H1 (cell line): ENCODE measurements around the gene ANO2. TPM values are rescaled to one million over a fixed set of nuclear protein-coding genes. Genes with fewer than 3 reads are reported as not detected.

Experiments
- CTCF ChIA-PET: fragments of 300-600 bp; sonication (Branson Sonifier 250); formaldehyde crosslinking; loops from one replicate; lab custom pipeline; 2021; ENCODE audit not compliant: partially characterized antibody; lab: Charles Lee
- POLR2A ChIA-PET: fragments of 300-600 bp; sonication (Branson Sonifier 250); formaldehyde crosslinking; loops from one replicate; lab custom pipeline; 2021; ENCODE audit warnings: inconsistent platforms; ENCODE audit not compliant: partially characterized antibody; lab: Charles Lee
- DNase-seq, 2 experiments: peaks; one replicate each; pipeline versions ENCODE4 v3.0.0 to v3.0.0-alpha.2; 2010 to 2022; ENCODE audit warnings: low spot score in 2 of 2, low read depth in 1 of 2, mixed read lengths in 1 of 2
- FAIRE-seq: peaks from 2 replicates; lab custom pipeline; 2011; peaks lifted over from hg19 to GRCh38; lab: Jason Lieb, UNC
- H2AFZ ChIP-seq: 2 replicates; pipeline ENCODE4 v1.8.1; 2012; ENCODE audit warnings: low read length, inconsistent platforms
- H2AK5ac ChIP-seq: 2 replicates; pipeline ENCODE4 v1.6.1; 2013; ENCODE audit warnings: low read depth, low read length
- H2BK120ac ChIP-seq: replicated peaks from 2 replicates; pipeline ENCODE3; 2013; ENCODE audit warnings: low read depth, low read length, inconsistent platforms
- H2BK12ac ChIP-seq: 2 replicates; pipeline ENCODE4 v1.6.1; 2013; ENCODE audit warnings: low read depth, low read length
- H2BK15ac ChIP-seq: 2 replicates; pipeline ENCODE4 v1.6.1; 2013; ENCODE audit warnings: low read length
- H2BK20ac ChIP-seq: 2 replicates; pipeline ENCODE4 v1.6.1; 2013; ENCODE audit warnings: low read length
- H2BK5ac ChIP-seq: 2 replicates; pipeline ENCODE4 v1.6.1; 2013; ENCODE audit warnings: low read depth, low read length
- H3K14ac ChIP-seq: 2 replicates; pipeline ENCODE4 v1.6.1; 2013; ENCODE audit warnings: inconsistent platforms; ENCODE audit not compliant: insufficient read length
- H3K18ac ChIP-seq: 2 replicates; pipeline ENCODE4 v1.6.1; 2013; ENCODE audit warnings: low read length; ENCODE audit errors: extremely low read depth
- H3K23ac ChIP-seq: 2 replicates; pipeline ENCODE4 v1.6.1; 2013; ENCODE audit warnings: inconsistent platforms; ENCODE audit not compliant: insufficient read length
- H3K23me2 ChIP-seq: 2 replicates; pipeline ENCODE4 v1.6.1; 2013; ENCODE audit warnings: low read depth, low read length
- H3K27ac ChIP-seq: 2 replicates; pipeline ENCODE4 v1.6.1; 2011; ENCODE audit warnings: low read depth, low read length, inconsistent platforms
- H3K27me3 ChIP-seq, 4 experiments: replicated peaks in 1 of 4; 1 replicate in 1 of 4; 2 replicates in 3 of 4; pipeline versions ENCODE4 v1.6.1 to v1.8.1; 2011 to 2013; ENCODE audit warnings: low read length in 3 of 4, mild to moderate bottlenecking in 3 of 4, inconsistent platforms in 2 of 4, mixed read lengths in 2 of 4, moderate library complexity in 1 of 4; ENCODE audit not compliant: control insufficient read depth in 3 of 4, insufficient read depth in 3 of 4; ENCODE audit errors: extremely low read depth in 1 of 4
- H3K36me3 ChIP-seq, 4 experiments: 2 replicates each; pipeline versions ENCODE4 v1.6.1 to v1.8.1; 2011 to 2013; ENCODE audit warnings: mild to moderate bottlenecking in 4 of 4, low read length in 3 of 4, moderate library complexity in 2 of 4, control low read depth in 1 of 4, inconsistent platforms in 1 of 4; ENCODE audit not compliant: insufficient read depth in 4 of 4, control insufficient read depth in 2 of 4
- H3K4ac ChIP-seq: replicated peaks from 2 replicates; pipeline ENCODE3; 2013; ENCODE audit warnings: low read length, low read depth, mixed read lengths, inconsistent platforms; ENCODE audit not compliant: insufficient read length
- H3K4me1 ChIP-seq, 4 experiments: replicated peaks in 1 of 4; 1 replicate in 1 of 4; 2 replicates in 3 of 4; pipeline versions ENCODE4 v1.6.1 to v1.8.1; 2011 to 2013; ENCODE audit warnings: low read length in 3 of 4, inconsistent platforms in 2 of 4, mixed read lengths in 1 of 4; ENCODE audit not compliant: insufficient read depth in 4 of 4, control insufficient read depth in 3 of 4
- H3K4me2 ChIP-seq, 2 experiments: 2 replicates each; pipeline versions ENCODE4 v1.6.1 to v1.8.1; 2011 to 2013; ENCODE audit warnings: low read depth in 2 of 2, low read length in 2 of 2, control low read depth in 1 of 2, inconsistent platforms in 1 of 2, mild to moderate bottlenecking in 1 of 2; ENCODE audit not compliant: insufficient read depth in 1 of 2
- H3K4me3 ChIP-seq, 4 experiments: fragments of 200-600, 300-600 bp in 1 of 4; sonication (generic), shearing (Covaris generic), sonication (Bioruptor Twin) in 1 of 4; 2 replicates each; pipeline versions ENCODE4 v1.5.1 to v1.8.1; 2011 to 2016; ENCODE audit warnings: low read length in 4 of 4, low read depth in 3 of 4, control low read depth in 2 of 4, inconsistent platforms in 2 of 4, mild to moderate bottlenecking in 2 of 4, mixed read lengths in 1 of 4, moderate library complexity in 1 of 4; ENCODE audit not compliant: insufficient read depth in 2 of 4; ENCODE audit errors: extremely low read depth in 1 of 4
- H3K56ac ChIP-seq: replicated peaks from 2 replicates; pipeline ENCODE3; 2013; ENCODE audit warnings: low read depth, mild to moderate bottlenecking, mixed read lengths, low read length, inconsistent platforms; ENCODE audit not compliant: insufficient read length
- H3K79me1 ChIP-seq: 2 replicates; pipeline ENCODE4 v1.6.1; 2013; ENCODE audit warnings: low read depth, low read length, control low read depth
- H3K79me2 ChIP-seq, 2 experiments: 2 replicates each; pipeline versions ENCODE4 v1.6.1 to v1.8.1; 2012 to 2013; ENCODE audit warnings: low read length in 2 of 2, mild to moderate bottlenecking in 2 of 2, inconsistent platforms in 1 of 2; ENCODE audit not compliant: insufficient read depth in 2 of 2, control insufficient read depth in 1 of 2
- H3K9ac ChIP-seq, 4 experiments: replicated peaks in 1 of 4; 1 replicate in 1 of 4; 2 replicates in 3 of 4; pipeline versions ENCODE4 v1.6.1 to v1.8.1; 2011 to 2013; ENCODE audit warnings: low read depth in 3 of 4, low read length in 3 of 4, control low read depth in 2 of 4, mild to moderate bottlenecking in 2 of 4, moderate library complexity in 2 of 4, inconsistent platforms in 1 of 4; ENCODE audit errors: extremely low read depth in 1 of 4
- H3K9me3 ChIP-seq, 2 experiments: 2 replicates each; pipeline versions ENCODE4 v1.6.1 to v1.8.1; 2012 to 2013; ENCODE audit warnings: mild to moderate bottlenecking in 2 of 2, moderate library complexity in 2 of 2, control low read depth in 1 of 2, inconsistent platforms in 1 of 2, low read depth in 1 of 2, low read length in 1 of 2, mixed read lengths in 1 of 2; ENCODE audit not compliant: insufficient read depth in 2 of 2
- H4K20me1 ChIP-seq, 2 experiments: replicated peaks in 1 of 2; 2 replicates each; pipeline versions ENCODE3 to v1.8.1; 2011 to 2013; ENCODE audit warnings: inconsistent platforms in 2 of 2, low read length in 2 of 2, mild to moderate bottlenecking in 1 of 2; ENCODE audit not compliant: insufficient read depth in 2 of 2, control insufficient read depth in 1 of 2
- H4K5ac ChIP-seq: 2 replicates; pipeline ENCODE4 v1.6.1; 2013; ENCODE audit warnings: low read length, low read depth, mixed read lengths, inconsistent platforms; ENCODE audit not compliant: insufficient read length
- H4K8ac ChIP-seq: 2 replicates; pipeline ENCODE4 v1.8.0; 2013; ENCODE audit warnings: mild to moderate bottlenecking, moderate library complexity, low read length, inconsistent platforms; ENCODE audit not compliant: insufficient read depth; ENCODE audit errors: extremely low read depth
- H4K91ac ChIP-seq: replicated peaks from 2 replicates; pipeline ENCODE3; 2013; ENCODE audit warnings: low read length, mixed read lengths, inconsistent platforms; ENCODE audit not compliant: insufficient read length
- CHD2 ChIP-seq: IDR thresholded peaks from 2 replicates; pipeline ENCODE4 v1.6.1; 2012; ENCODE audit warnings: low read length, improper control_type of control experiment
- MAX ChIP-seq: IDR thresholded peaks from 2 replicates; pipeline ENCODE4 v1.6.1; 2012; ENCODE audit warnings: inconsistent platforms
- SIX5 ChIP-seq: IDR thresholded peaks from 2 replicates; pipeline ENCODE4 v1.6.1; 2011; ENCODE audit warnings: mild to moderate bottlenecking, low read depth, low read length
- WGBS, 2 experiments: shearing (Covaris generic) in 1 of 2; methylation state at CpG; one replicate each; pipeline versions ENCODE4 v1.1.6 to v1.1.7; 2013 to 2015; ENCODE audit warnings: low lambda C conversion rate in 2 of 2, mixed read lengths in 2 of 2, inconsistent platforms in 1 of 2, low coverage in 1 of 2, missing lambda C conversion rate in 1 of 2; ENCODE audit not compliant: insufficient replicate concordance in 2 of 2, insufficient coverage in 1 of 2, insufficient read length in 1 of 2; ENCODE audit errors: extremely low coverage in 1 of 2, missing lambda C conversion rate in 1 of 2; 5-methylcytosine and 5-hydroxymethylcytosine counted together
- polyA plus RNA-seq, 7 experiments: library from polyadenylated mRNA; depleted of rRNA in 3 of 7; stranded (reverse) in 5 of 7; unstranded in 2 of 7; fragments of >200 nt in 5 of 7; fragments of 200-250 nt in 2 of 7; gene quantifications; 1 replicate in 5 of 7; 2 replicates in 1 of 7; 4 replicates in 1 of 7; pipeline versions ENCODE4 v1.2.1 to v1.2.3, GENCODE V29; 2011 to 2013; ENCODE audit warnings: missing spikeins in 2 of 7, mixed read lengths in 2 of 7
- total RNA-seq: library from RNA; stranded (reverse); fragmentation: NEBNext Ultra II Directional; extraction: Animal tissue kit (Norgen Biotek cat#: 25700); gene quantifications from 2 replicates; pipeline ENCODE4 v1.2.1, GENCODE V29; 2021

Gene ANO2
- total and polyA plus RNA-seq, 2 of the 8 experiments (the other 6 are each of a cell fraction or from before 2014, with no cell fraction given), result 1.9 to 5.5 TPM

- CTCF ChIA-PET, result interaction anchor here (2.8 kb wide), 1 partner anchor 10 kb away, joined by 9 read pairs; no protein-coding TSS in a partner anchor
- WGBS, 2 experiments, result 92% methylated on average over 10 of the region's 10 CpGs; no CpG with 5 or more reads in 1 of the 2 experiments
- Histone ChIP-seq H4K91ac (no peak overlapping the region), H3K9me3 (no peaks in the 10 kb centered on the region), H3K4me1 (peaks cover 0 to 11% (median 3%) of the 10 kb centered on the region in 4 experiments; a peak in 4 of 7 replicates), H3K4me2 (no peak overlapping the region), H2AK5ac (peak overlapping the region; percentile 56; the same call in 1 of the 2 replicates)
- DNase-seq (no peak), FAIRE-seq (no peak)
- TF ChIP-seq SIX5, result no peak
- no peak for TF ChIP-seq MAX
- TF ChIP-seq CHD2, result no peak
- TF ChIP-seq, all 59 proteins: peak for 0
- Histone ChIP-seq H3K79me2 (no peaks in the 10 kb centered on the region; a peak in 1 of 4 replicates), H3K36me3 (no peaks in the 10 kb centered on the region), H3K23me2 (peaks cover 3% of the 10 kb centered on the region; the same call in 1 of the 2 replicates), H3K27me3 (no peaks in the 10 kb centered on the region), H3K14ac (no peak overlapping the region), H3K9ac (no peak overlapping the region), H4K8ac (no peak overlapping the region), H3K4me3 (no peak overlapping the region), H3K23ac (no peak overlapping the region), H3K4ac (no peak overlapping the region), H2BK20ac (no peak overlapping the region), H4K20me1 (no peaks in the 10 kb centered on the region), H3K79me1 (no peaks in the 10 kb centered on the region), H3K56ac (no peak overlapping the region), H3K18ac (no peak overlapping the region), H2BK15ac (no peak overlapping the region; the same call in 1 of the 2 replicates), H2BK5ac (no peak overlapping the region), H4K5ac (no peak overlapping the region), H2BK12ac (no peak overlapping the region), H3K27ac (no peak overlapping the region), H2BK120ac (no peak overlapping the region), H2AFZ (no peak overlapping the region)
- POLR2A ChIA-PET, result no interaction called here
Measured at GRCh38 chr12:5868625-5869295, 76.3 kb downstream of the ANO2 start.
